HG03135 (cell line): ENCODE data around the gene CACTIN.
A peak's percentile ranks its signal among the peaks of the same experiment; 100 is the strongest.
"Not testable (repeated sequence)": the region's sequence is repeated elsewhere in the genome, so short reads cannot be mapped to it uniquely, and the experiment has no call there.

Source experiments
- ATAC-seq: cut with Tn5 transposase; IDR thresholded peaks from one replicate; pipeline ENCODE4 v1.9.1; 2021; ENCODE audit warnings: mild to moderate bottlenecking, moderate library complexity; ENCODE audit not compliant: unreplicated experiment

The CACTIN gene

GRCh38 chr19:3628766-3629165 is 2.2 kb upstream of the CACTIN start:
- ATAC-seq: not testable (repeated sequence)

- no peak for ATAC-seq
These were observed 747 bp upstream of the CACTIN start for GRCh38 chr19:3627351-3627723.

GRCh38 chr19:3625996-3626472 is 556 bp downstream of the CACTIN start:
- peak; percentile 8 for ATAC-seq

GRCh38 chr19:3623716-3624115 is 2.9 kb downstream of the CACTIN start:
- no peak for ATAC-seq

GRCh38 chr19:3622224-3622623 is 4.4 kb downstream of the CACTIN start:
- ATAC-seq: no peak

- ATAC-seq: no peak
These were observed 4.9 kb downstream of the CACTIN start for GRCh38 chr19:3621689-3622088.

- no peak for ATAC-seq
These were observed 5.6 kb downstream of the CACTIN start for GRCh38 chr19:3620817-3621547.

- no peak for ATAC-seq
These were observed 6.3 kb downstream of the CACTIN start for GRCh38 chr19:3620145-3620816.

GRCh38 chr19:3619631-3620012 is 7.0 kb downstream of the CACTIN start:
- no peak for ATAC-seq

GRCh38 chr19:3618811-3619630 is 7.6 kb downstream of the CACTIN start:
- no peak for ATAC-seq

- ATAC-seq: no peak
These were observed 8.3 kb downstream of the CACTIN start for GRCh38 chr19:3618144-3618810.

- no peak for ATAC-seq
These were observed 9.1 kb downstream of the CACTIN start for GRCh38 chr19:3617463-3617862.

GRCh38 chr19:3615524-3616135 is 11.0 kb downstream of the CACTIN start:
- ATAC-seq: no peak

- ATAC-seq: no peak
These were observed 11.6 kb downstream of the CACTIN start for GRCh38 chr19:3614858-3615505.

- ATAC-seq: no peak
These were observed 12.6 kb downstream of the CACTIN start for GRCh38 chr19:3613818-3614661.

- ATAC-seq: no peak
These were observed 13.5 kb downstream of the CACTIN start for GRCh38 chr19:3612901-3613741.

GRCh38 chr19:3612330-3612729 is 14.3 kb downstream of the CACTIN start:
- no peak for ATAC-seq

GRCh38 chr19:3611841-3612240 is 14.7 kb downstream of the CACTIN start:
- ATAC-seq: no peak
